Transverse colon (tissue), 4 donors: Measurements from ENCODE around the gene TDP2. TPM values are rescaled to one million over a fixed set of nuclear protein-coding genes. Genes with fewer than 3 reads are reported as not detected.

Experiments
- DNase-seq: peaks from one replicate; pipeline ENCODE4 v3.0.0-alpha.2; 2019
- H3K27ac ChIP-seq, 4 donors: fragments of 200-600 bp; sonication (generic); 2 replicates each; pipeline ENCODE4 v1.5.1; 2016 to 2018; ENCODE audit warnings: inconsistent platforms in 4 of 4
- H3K27me3 ChIP-seq: fragments of 200-600 bp; sonication (generic); 2 replicates; pipeline ENCODE4 v1.5.1; 2017; ENCODE audit warnings: inconsistent platforms
- H3K36me3 ChIP-seq, 4 donors: fragments of 200-600 bp; sonication (generic); 2 replicates each; pipeline ENCODE4 v1.5.1; 2017 to 2019; ENCODE audit warnings: inconsistent platforms in 4 of 4
- H3K4me1 ChIP-seq, 4 donors: fragments of 200-600 bp; sonication (generic); 2 replicates each; pipeline ENCODE4 v1.5.1; 2017 to 2020; ENCODE audit warnings: inconsistent platforms in 4 of 4
- H3K4me3 ChIP-seq, 4 donors: fragments of 200-600 bp; sonication (generic); 1 replicate in 1 of 4; 2 replicates in 3 of 4; pipeline versions ENCODE4 v1.5.1 to v1.6.1; 2017 to 2019; ENCODE audit warnings: inconsistent platforms in 4 of 4
- H3K9me3 ChIP-seq, 2 donors: fragments of 200-600 bp; sonication (generic); 2 replicates each; pipeline ENCODE4 v1.5.1; 2017 to 2019; ENCODE audit warnings: inconsistent platforms in 2 of 2
- CTCF ChIP-seq, 5 experiments: fragments of 200-600 bp in 3 of 5; fragments of 450-650 bp in 2 of 5; sonication (generic) in 3 of 5; IDR thresholded peaks; 1 replicate in 2 of 5; 2 replicates in 3 of 5; pipeline ENCODE4 v1.5.1; 2016 to 2017; ENCODE audit warnings: antibody characterized with exemption in 5 of 5, inconsistent platforms in 3 of 5, mild to moderate bottlenecking in 2 of 5, moderate library complexity in 1 of 5
- EP300 ChIP-seq: sonication (generic); formaldehyde crosslinking; IDR thresholded peaks from one replicate; pipeline ENCODE4 v1.6.1; 2017; ENCODE audit warnings: antibody characterized with exemption, low read depth
- POLR2A ChIP-seq: fragments of 450-650 bp; IDR thresholded peaks from one replicate; pipeline ENCODE4 v1.6.1; 2016; ENCODE audit warnings: antibody characterized with exemption, mild to moderate bottlenecking, moderate library complexity
- POLR2AphosphoS5 ChIP-seq, 3 donors: sonication (generic); formaldehyde crosslinking; IDR thresholded peaks; one replicate each; pipeline ENCODE4 v1.6.1; 2016; ENCODE audit warnings: antibody characterized with exemption in 3 of 3
- WGBS, 2 donors: methylation state at CpG; one replicate each; pipeline ENCODE4 v1.1.5; 2018; ENCODE audit warnings: low coverage in 1 of 2; 5-methylcytosine and 5-hydroxymethylcytosine counted together
- in situ Hi-C, 4 donors: fragments of 200-750 bp; cut with MboI; loops; one replicate each; pipeline versions ENCODE4 v1.15.0 to v1.15.1; 2017; ENCODE audit warnings: low sequenced_read_pairs in 3 of 4, low pct_ligation_motif_present in 1 of 4, low pct_unique_long_range_greater_than_20kb in 1 of 4
- intact Hi-C: fragments of 100-400 bp; cut with DNase I; formaldehyde crosslinking; loops from one replicate; pipeline ENCODE4 v1.15.1; 2023; ENCODE audit warnings: low total_unique reads
- total RNA-seq, 4 donors: library from RNA; depleted of rRNA; stranded (reverse); fragments of >200 nt; gene quantifications; one replicate each; pipeline ENCODE4 v1.1.0, GENCODE V29; 2016

Gene TDP2
- total RNA-seq, 4 donors from 2014 or later: 48.4 to 292 (median 151) TPM

- Histone ChIP-seq H3K27ac (no peak overlapping the region), H3K4me1 (peaks cover 0 to 13% (median 3%) of the 10 kb centered on the region in 4 donors), H3K9me3 (no peaks in the 10 kb centered on the region), H3K36me3 (peaks cover 0 to 51% (median 25%) of the 10 kb centered on the region in 4 donors), H3K27me3 (no peaks in the 10 kb centered on the region), H3K4me3 (no peak overlapping the region)
- intact Hi-C loops (no loop called here), in situ Hi-C loops (no loop called here)
- no peak for DNase-seq
- TF ChIP-seq EP300 (no peak), POLR2A (no peak), POLR2AphosphoS5 (IDR thresholded peaks at IDR 0.05) (no peak), CTCF (IDR thresholded peaks at IDR 0.05) (no peak)
- 49 to 53% methylated on average over 3 of the region's 3 CpGs for WGBS, 2 donors
Measured at GRCh38 chr6:24650365-24650764, 16.3 kb downstream of the TDP2 start.

- TF ChIP-seq POLR2AphosphoS5 (IDR thresholded peaks at IDR 0.05) (no peak), EP300 (no peak), CTCF (IDR thresholded peaks at IDR 0.05) (no peak), POLR2A (no peak)
- 78 to 80% methylated on average over 2 of the region's 2 CpGs for WGBS, 2 donors
- in situ Hi-C loops: no loop called here
Measured at GRCh38 chr6:24649691-24650090, 17.0 kb downstream of the TDP2 start.

GRCh38 chr6:24648276-24648675, 18.4 kb downstream of the TDP2 start:
- no peak overlapping the region for H3K27ac ChIP-seq
- H3K27me3 ChIP-seq: peaks cover 9% of the 10 kb centered on the region
- in situ Hi-C loops: no loop called here
- H3K4me3 ChIP-seq: no peak overlapping the region
- TF ChIP-seq EP300: no peak
- TF ChIP-seq CTCF (IDR thresholded peaks at IDR 0.05): no peak
- TF ChIP-seq POLR2AphosphoS5 (IDR thresholded peaks at IDR 0.05): no peak
- TF ChIP-seq POLR2A: no peak
- intact Hi-C loops: no loop called here
- WGBS, 2 donors: 91 to 100% methylated on average over 4 to 5 of the region's 5 CpGs
- H3K9me3 ChIP-seq: no peaks in the 10 kb centered on the region
- peaks cover 0 to 36% (median 17%) of the 10 kb centered on the region in 4 donors for H3K36me3 ChIP-seq
- no peak for DNase-seq
- H3K4me1 ChIP-seq: peaks cover 0 to 17% (median 5%) of the 10 kb centered on the region in 4 donors

More at GRCh38 chr6:24649691-24650090, 17.0 kb downstream of the TDP2 start:
- Histone ChIP-seq H3K4me3 (no peak overlapping the region), H3K27me3 (no peaks in the 10 kb centered on the region), H3K27ac (no peak overlapping the region), H3K9me3 (no peaks in the 10 kb centered on the region), H3K36me3 (peaks cover 0 to 50% (median 23%) of the 10 kb centered on the region in 4 donors), H3K4me1 (peaks cover 0 to 17% (median 5%) of the 10 kb centered on the region in 4 donors)
- intact Hi-C loops: no loop called here
- DNase-seq: no peak

GRCh38 chr6:24646771-24647170, 19.9 kb downstream of the TDP2 start:
- Histone ChIP-seq H3K27ac (peak overlapping the region; percentile 57 to 73 (median 60)), H3K9me3 (no peaks in the 10 kb centered on the region), H3K27me3 (peaks cover 17% of the 10 kb centered on the region), H3K36me3 (peaks cover 0 to 21% (median 10%) of the 10 kb centered on the region in 4 donors), H3K4me3 (no peak overlapping the region), H3K4me1 (peaks cover 0 to 17% (median 5%) of the 10 kb centered on the region in 4 donors)
- in situ Hi-C loops: no loop called here
- TF ChIP-seq POLR2AphosphoS5 (IDR thresholded peaks at IDR 0.05) (no peak), EP300 (no peak), POLR2A (no peak), CTCF (IDR thresholded peaks at IDR 0.05) (no peak)
- intact Hi-C loops: no loop called here
- 65 to 72% methylated on average over 8 of the region's 8 CpGs for WGBS, 2 donors
- peak; percentile 8 for DNase-seq
